ENCODE data around the gene ZFAND2A. TPM values are rescaled to one million over a fixed set of nuclear protein-coding genes. Genes with fewer than 3 reads are reported as not detected.

Gene ZFAND2A
- total RNA-seq, 1 experiment from 2014 or later: 19.1 TPM

DNA sequence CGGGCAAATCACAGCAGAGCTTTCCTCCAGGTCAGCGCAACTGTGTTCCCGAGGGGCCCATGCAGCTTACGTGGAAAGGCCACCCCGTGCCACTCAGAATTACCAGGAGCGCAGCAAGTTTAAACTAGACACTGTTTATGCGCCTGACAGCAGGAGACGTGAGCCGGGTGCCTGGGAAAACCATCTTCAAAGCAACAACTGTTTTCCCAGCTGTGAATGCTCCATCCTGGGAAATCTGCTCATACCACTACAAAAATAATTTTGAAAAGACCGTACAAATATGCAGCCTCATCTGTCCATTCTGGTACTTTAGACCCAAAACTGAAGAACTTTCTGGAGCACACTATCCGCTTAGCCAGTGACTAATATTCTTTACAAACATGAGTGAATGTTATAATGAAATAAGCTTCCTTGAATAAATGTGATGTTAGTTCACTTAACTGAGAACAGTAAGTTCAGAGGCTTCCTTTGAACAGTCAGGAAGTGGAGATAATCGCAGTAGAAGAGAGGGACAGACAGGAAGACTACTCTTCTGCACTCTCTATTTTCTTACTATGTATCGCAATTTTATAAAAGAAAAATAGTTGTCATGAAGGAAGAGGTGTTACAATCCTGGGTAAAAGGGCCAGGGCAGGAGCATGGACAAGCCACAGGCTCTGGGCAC is 55.3 kb downstream of the ZFAND2A start:
- ChIA-PET CTCF (no interaction called here), RAD21 (ENCODE audit: low non-redundant PET in 1 of 2, low total read pairs in 2 of 2, uncharacterized antibody in 2 of 2, unreplicated experiment in 2 of 2) (no interaction called here), POLR2A (no interaction called here)
- Histone ChIP-seq H4K20me1 (ENCODE audit: insufficient read depth) (no peaks in the 10 kb centered on the region), H3K9ac (ENCODE audit: low read length) (no peak overlapping the region), H3K4me3 (replicated peaks in 1 of 2; ENCODE audit: low read depth in 1 of 2, low read length in 2 of 2) (no peak overlapping the region), H3K36me3 (ENCODE audit: control insufficient read depth in 1 of 2, insufficient read depth in 2 of 2, low read length in 2 of 2) (no peaks in the 10 kb centered on the region), H3K9me2 (ENCODE audit: insufficient read depth) (no peaks in the 10 kb centered on the region), H3K4me1 (ENCODE audit: control insufficient read depth in 1 of 2, insufficient read depth in 2 of 2, low read length in 2 of 2) (no peaks in the 10 kb centered on the region), H3K27ac (ENCODE audit: low read depth, low read length) (no peak overlapping the region), H3K27me3 (ENCODE audit: insufficient read depth, low read length) (no peaks in the 10 kb centered on the region), H2AFZ (ENCODE audit: low read depth, low read length, poor library complexity, severe bottlenecking) (no peak overlapping the region), H3K4me2 (ENCODE audit: low read length) (no peak overlapping the region), H3K9me3 (ENCODE audit: control insufficient read depth in 1 of 2, insufficient read depth in 1 of 2, low read depth in 1 of 2, low read length in 2 of 2) (no peaks in the 10 kb centered on the region), H3K79me2 (ENCODE audit: insufficient read depth, low read length) (peaks cover 33% of the 10 kb centered on the region; the same call in 1 of the 2 replicates)
- no TSS peak for BruUV-seq (replicated peaks)
- ATAC-seq (no peak), DNase-seq (ENCODE audit: low read depth, low spot score) (no peak)
- TF ChIP-seq, protein P1, sequence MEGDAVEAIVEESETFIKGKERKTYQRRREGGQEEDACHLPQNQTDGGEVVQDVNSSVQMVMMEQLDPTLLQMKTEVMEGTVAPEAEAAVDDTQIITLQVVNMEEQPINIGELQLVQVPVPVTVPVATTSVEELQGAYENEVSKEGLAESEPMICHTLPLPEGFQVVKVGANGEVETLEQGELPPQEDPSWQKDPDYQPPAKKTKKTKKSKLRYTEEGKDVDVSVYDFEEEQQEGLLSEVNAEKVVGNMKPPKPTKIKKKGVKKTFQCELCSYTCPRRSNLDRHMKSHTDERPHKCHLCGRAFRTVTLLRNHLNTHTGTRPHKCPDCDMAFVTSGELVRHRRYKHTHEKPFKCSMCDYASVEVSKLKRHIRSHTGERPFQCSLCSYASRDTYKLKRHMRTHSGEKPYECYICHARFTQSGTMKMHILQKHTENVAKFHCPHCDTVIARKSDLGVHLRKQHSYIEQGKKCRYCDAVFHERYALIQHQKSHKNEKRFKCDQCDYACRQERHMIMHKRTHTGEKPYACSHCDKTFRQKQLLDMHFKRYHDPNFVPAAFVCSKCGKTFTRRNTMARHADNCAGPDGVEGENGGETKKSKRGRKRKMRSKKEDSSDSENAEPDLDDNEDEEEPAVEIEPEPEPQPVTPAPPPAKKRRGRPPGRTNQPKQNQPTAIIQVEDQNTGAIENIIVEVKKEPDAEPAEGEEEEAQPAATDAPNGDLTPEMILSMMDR (IDR thresholded peaks at IDR 0.05 in 2 of 3, conservative IDR thresholded peaks at IDR 0.05 in 1 of 3; ENCODE audit: borderline replicate concordance in 1 of 3, insufficient read depth in 1 of 3, low read depth in 2 of 3, low read length in 2 of 3): no peak
- TF ChIP-seq, protein P2, sequence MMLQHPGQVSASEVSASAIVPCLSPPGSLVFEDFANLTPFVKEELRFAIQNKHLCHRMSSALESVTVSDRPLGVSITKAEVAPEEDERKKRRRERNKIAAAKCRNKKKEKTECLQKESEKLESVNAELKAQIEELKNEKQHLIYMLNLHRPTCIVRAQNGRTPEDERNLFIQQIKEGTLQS (IDR thresholded peaks at IDR 0.05): no peak
- TF ChIP-seq EZH2phosphoT487 (IDR thresholded peaks at IDR 0.05; ENCODE audit: borderline replicate concordance) (no peak), RAD21 (IDR thresholded peaks at IDR 0.05; ENCODE audit: low read depth) (no peak), POLR2A (IDR thresholded peaks at IDR 0.05; ENCODE audit: borderline replicate concordance, extremely low read depth, insufficient read depth, insufficient read length) (no peak), EGR1 (IDR thresholded peaks at IDR 0.05; ENCODE audit: low read depth) (no peak), CBX3 (IDR thresholded peaks at IDR 0.05; ENCODE audit: low read depth) (no peak), ELF1 (IDR thresholded peaks at IDR 0.05; ENCODE audit: borderline replicate concordance, low read depth) (no peak), SRF (IDR thresholded peaks at IDR 0.05; ENCODE audit: low read depth) (no peak)
- TF ChIP-seq, protein P3, sequence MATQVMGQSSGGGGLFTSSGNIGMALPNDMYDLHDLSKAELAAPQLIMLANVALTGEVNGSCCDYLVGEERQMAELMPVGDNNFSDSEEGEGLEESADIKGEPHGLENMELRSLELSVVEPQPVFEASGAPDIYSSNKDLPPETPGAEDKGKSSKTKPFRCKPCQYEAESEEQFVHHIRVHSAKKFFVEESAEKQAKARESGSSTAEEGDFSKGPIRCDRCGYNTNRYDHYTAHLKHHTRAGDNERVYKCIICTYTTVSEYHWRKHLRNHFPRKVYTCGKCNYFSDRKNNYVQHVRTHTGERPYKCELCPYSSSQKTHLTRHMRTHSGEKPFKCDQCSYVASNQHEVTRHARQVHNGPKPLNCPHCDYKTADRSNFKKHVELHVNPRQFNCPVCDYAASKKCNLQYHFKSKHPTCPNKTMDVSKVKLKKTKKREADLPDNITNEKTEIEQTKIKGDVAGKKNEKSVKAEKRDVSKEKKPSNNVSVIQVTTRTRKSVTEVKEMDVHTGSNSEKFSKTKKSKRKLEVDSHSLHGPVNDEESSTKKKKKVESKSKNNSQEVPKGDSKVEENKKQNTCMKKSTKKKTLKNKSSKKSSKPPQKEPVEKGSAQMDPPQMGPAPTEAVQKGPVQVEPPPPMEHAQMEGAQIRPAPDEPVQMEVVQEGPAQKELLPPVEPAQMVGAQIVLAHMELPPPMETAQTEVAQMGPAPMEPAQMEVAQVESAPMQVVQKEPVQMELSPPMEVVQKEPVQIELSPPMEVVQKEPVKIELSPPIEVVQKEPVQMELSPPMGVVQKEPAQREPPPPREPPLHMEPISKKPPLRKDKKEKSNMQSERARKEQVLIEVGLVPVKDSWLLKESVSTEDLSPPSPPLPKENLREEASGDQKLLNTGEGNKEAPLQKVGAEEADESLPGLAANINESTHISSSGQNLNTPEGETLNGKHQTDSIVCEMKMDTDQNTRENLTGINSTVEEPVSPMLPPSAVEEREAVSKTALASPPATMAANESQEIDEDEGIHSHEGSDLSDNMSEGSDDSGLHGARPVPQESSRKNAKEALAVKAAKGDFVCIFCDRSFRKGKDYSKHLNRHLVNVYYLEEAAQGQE (IDR thresholded peaks at IDR 0.05; ENCODE audit: low read depth): no peak
- TF ChIP-seq, protein P4, sequence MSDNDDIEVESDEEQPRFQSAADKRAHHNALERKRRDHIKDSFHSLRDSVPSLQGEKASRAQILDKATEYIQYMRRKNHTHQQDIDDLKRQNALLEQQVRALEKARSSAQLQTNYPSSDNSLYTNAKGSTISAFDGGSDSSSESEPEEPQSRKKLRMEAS (IDR thresholded peaks at IDR 0.05): no peak
- intact Hi-C loops (cut with micrococcal nuclease): no loop called here

Data from HCT116 (cell line).